ENCODE data around the gene LMNTD2. TPM values are rescaled to one million over a fixed set of nuclear protein-coding genes. Genes with fewer than 3 reads are reported as not detected.

LMNTD2 gene
- total RNA-seq, 2 donors from 2014 or later, result 8.7 to 19.2 TPM

DNA sequence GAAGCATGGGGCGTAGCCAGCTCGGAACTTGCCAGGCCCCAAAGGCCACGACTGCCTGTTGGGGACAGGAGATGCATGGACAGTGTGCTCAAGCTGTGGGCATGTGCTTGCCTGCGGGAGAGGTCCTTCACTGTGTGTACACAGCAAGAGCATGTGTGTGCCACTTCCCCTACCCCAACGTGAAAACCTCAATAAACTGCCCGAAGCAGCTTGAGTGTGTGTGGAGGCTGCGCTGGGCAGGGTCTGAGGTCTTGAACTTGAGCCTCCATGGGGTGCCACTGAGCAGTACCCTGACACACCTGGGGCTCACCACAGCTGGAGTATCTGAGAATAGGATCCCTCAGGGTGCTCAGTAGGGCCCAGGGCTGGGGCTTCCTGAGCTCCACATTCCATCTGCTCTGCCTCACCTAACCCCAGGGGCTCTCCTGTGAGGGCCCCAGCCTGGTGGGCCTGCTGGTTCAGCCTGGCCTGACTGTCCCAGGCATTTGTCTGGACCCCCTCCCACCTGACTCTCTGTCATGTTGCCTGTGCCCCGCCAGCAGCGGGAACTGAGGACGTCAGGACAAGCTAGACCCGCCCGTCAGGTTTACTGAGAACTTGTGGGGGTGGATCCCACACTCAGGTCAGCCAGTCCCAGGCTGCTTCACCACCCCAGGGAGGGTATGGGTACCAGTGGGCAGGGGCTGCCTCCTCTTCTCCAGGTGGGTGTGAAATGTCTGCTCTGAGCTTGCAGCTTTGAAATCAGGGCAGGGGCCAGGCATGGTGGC, 3.5 kb upstream of the LMNTD2 start:
- TF ChIP-seq, protein P1, sequence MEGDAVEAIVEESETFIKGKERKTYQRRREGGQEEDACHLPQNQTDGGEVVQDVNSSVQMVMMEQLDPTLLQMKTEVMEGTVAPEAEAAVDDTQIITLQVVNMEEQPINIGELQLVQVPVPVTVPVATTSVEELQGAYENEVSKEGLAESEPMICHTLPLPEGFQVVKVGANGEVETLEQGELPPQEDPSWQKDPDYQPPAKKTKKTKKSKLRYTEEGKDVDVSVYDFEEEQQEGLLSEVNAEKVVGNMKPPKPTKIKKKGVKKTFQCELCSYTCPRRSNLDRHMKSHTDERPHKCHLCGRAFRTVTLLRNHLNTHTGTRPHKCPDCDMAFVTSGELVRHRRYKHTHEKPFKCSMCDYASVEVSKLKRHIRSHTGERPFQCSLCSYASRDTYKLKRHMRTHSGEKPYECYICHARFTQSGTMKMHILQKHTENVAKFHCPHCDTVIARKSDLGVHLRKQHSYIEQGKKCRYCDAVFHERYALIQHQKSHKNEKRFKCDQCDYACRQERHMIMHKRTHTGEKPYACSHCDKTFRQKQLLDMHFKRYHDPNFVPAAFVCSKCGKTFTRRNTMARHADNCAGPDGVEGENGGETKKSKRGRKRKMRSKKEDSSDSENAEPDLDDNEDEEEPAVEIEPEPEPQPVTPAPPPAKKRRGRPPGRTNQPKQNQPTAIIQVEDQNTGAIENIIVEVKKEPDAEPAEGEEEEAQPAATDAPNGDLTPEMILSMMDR (IDR thresholded peaks at IDR 0.05), result no peak
- TF ChIP-seq POLR2A (IDR thresholded peaks at IDR 0.05) (peak; percentile 27), POLR2AphosphoS5 (IDR thresholded peaks at IDR 0.05) (peak; percentile 86)
- intact Hi-C loops (cut with DNase I), result no loop called here
- Histone ChIP-seq H3K27me3 (replicated peaks; ENCODE audit: insufficient read depth) (no peaks in the 10 kb centered on the region), H3K9me3 (no peaks in the 10 kb centered on the region), H3K4me3 (no peak overlapping the region), H3K27ac (peak overlapping the region; percentile 71 to 84), H3K36me3 (no peaks in the 10 kb centered on the region), H3K4me1 (replicated peaks) (peaks cover 20% of the 10 kb centered on the region)
- 55% methylated on average over 11 of the region's 12 CpGs for WGBS
- peak; percentile 77 for DNase-seq (ENCODE audit: low spot score)

DNA sequence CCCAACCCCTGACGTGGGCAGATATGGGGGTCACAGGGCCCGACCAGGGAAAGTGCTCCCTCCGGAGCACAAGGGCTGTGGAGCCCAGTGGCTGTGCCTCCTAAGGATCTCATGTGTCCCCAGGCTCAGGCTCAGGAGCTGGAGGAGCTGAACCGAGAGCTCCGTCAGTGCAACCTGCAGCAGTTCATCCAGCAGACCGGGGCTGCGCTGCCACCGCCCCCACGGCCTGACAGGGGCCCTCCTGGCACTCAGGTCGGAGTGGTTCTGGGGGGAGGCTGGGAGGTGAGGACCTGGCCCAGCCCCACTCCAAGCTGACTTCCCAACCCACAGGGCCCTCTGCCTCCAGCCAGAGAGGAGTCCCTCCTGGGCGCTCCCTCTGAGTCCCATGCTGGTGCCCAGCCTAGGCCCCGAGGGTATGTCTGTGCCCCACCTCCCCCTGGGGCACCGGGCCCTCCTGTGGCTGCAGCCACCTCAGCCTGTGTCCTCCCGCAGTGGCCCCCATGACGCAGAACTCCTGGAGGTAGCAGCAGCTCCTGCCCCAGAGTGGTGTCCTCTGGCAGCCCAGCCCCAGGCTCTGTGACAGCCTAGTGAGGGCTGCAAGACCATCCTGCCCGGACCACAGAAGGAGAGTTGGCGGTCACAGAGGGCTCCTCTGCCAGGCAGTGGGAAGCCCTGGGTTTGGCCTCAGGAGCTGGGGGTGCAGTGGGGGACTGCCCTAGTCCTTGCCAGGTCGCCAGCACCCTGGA, 2.7 kb upstream of the LMNTD2 start:
- Histone ChIP-seq H3K36me3 (no peaks in the 10 kb centered on the region), H3K27ac (peak overlapping the region; percentile 71 to 84), H3K4me3 (no peak overlapping the region), H3K9me3 (no peaks in the 10 kb centered on the region), H3K27me3 (replicated peaks; ENCODE audit: insufficient read depth) (no peaks in the 10 kb centered on the region), H3K4me1 (replicated peaks) (peaks cover 20% of the 10 kb centered on the region)
- DNase-seq (ENCODE audit: low spot score), result no peak
- TF ChIP-seq, protein P1 (IDR thresholded peaks at IDR 0.05), result no peak
- no peak for TF ChIP-seq POLR2AphosphoS5 (IDR thresholded peaks at IDR 0.05)
- TF ChIP-seq POLR2A (IDR thresholded peaks at IDR 0.05), result no peak
- intact Hi-C loops (cut with DNase I), result no loop called here
- 90% methylated on average over 15 of the region's 18 CpGs for WGBS

DNA sequence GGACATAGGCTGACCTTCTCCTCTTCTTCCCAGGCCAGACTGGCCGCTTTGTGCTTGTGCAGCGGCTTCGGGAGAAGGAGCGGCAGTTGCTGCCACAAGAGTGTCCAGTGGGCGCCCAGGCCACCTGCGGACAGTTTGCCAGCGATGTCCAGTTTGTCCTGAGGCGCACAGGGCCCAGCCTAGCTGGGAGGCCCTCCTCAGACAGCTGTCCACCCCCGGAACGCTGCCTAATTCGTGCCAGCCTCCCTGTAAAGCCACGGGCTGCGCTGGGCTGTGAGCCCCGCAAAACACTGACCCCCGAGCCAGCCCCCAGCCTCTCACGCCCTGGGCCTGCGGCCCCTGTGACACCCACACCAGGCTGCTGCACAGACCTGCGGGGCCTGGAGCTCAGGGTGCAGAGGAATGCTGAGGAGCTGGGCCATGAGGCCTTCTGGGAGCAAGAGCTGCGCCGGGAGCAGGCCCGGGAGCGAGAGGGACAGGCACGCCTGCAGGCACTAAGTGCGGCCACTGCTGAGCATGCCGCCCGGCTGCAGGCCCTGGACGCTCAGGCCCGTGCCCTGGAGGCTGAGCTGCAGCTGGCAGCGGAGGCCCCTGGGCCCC, 1.6 kb upstream of the LMNTD2 start:
- Histone ChIP-seq H3K9me3 (no peaks in the 10 kb centered on the region), H3K27ac (peak overlapping the region; percentile 71 to 87), H3K27me3 (replicated peaks; ENCODE audit: insufficient read depth) (no peaks in the 10 kb centered on the region), H3K36me3 (no peaks in the 10 kb centered on the region), H3K4me1 (replicated peaks) (peaks cover 20% of the 10 kb centered on the region), H3K4me3 (peak overlapping the region in 1 of 2 donors; percentile 95)
- TF ChIP-seq POLR2AphosphoS5 (IDR thresholded peaks at IDR 0.05) (no peak), POLR2A (IDR thresholded peaks at IDR 0.05) (no peak)
- TF ChIP-seq, protein P1 (IDR thresholded peaks at IDR 0.05), result no peak
- no peak for DNase-seq (ENCODE audit: low spot score)
- 90% methylated on average over 23 of the region's 29 CpGs for WGBS
- intact Hi-C loops (cut with DNase I), result no loop called here

DNA sequence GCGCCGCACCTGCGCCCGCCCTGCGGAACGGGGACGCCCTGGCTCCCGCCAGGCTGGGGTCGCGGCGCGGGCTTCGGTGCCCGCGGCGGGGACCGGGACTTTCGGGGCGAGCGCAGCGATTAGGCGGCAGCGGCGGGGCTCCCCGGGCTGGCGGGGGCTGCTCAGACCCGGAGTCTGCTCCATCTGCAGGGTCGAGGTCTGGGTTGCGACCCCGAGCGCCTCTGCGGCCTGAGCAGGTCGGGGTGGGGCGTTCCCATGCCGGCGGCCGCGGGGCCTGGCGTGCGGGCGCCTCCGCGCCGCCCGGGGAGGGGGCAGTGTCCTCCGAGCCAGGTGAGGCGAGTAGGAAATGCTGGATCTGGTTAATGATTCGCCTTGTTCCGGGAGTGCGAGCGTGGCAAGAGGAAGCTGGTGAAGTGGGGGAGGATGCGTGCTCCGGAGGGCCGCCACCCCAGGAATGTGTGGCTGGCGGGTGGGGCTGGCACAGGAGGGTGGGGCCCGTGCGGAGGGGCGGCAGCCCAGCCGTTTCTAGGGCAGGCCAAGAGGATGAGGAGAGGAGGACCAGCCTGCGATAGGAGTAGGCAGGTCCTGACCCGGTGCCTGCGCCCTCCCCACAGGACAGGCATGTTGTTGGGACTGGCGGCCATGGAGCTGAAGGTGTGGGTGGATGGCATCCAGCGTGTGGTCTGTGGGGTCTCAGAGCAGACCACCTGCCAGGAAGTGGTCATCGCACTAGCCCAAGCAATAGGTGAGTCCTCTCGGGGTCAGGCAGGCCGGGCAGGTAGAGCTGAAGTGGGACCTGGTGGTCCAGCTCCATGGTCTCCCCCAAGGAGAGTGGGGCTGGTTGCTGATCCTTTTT, 838 bp upstream of the LMNTD2 start:
- H3K27ac ChIP-seq, result peak overlapping the region; percentile 71 to 87
- peaks cover 20% of the 10 kb centered on the region for H3K4me1 ChIP-seq (replicated peaks)
- intact Hi-C loops (cut with DNase I), result no loop called here
- no peaks in the 10 kb centered on the region for H3K36me3 ChIP-seq
- WGBS, result 11% methylated on average over 41 of the region's 67 CpGs
- peak overlapping the region; percentile 85 to 95 for H3K4me3 ChIP-seq
- no peak for DNase-seq (ENCODE audit: low spot score)
- no peaks in the 10 kb centered on the region for H3K9me3 ChIP-seq
- H3K27me3 ChIP-seq (replicated peaks; ENCODE audit: insufficient read depth), result no peaks in the 10 kb centered on the region
- TF ChIP-seq POLR2A (IDR thresholded peaks at IDR 0.05) (peak; percentile 13), POLR2AphosphoS5 (IDR thresholded peaks at IDR 0.05) (peak; percentile 25)
- TF ChIP-seq, protein P1 (IDR thresholded peaks at IDR 0.05), result no peak
